Memory B cell (primary cell): ENCODE measurements around the gene C2orf74.

Experiments
- ATAC-seq: fragments of 150-1000 bp; cut with Tn5 transposase; 2 replicates; pipeline ENCODE4 v1.10.0; 2021; ENCODE audit warnings: low read depth, mild to moderate bottlenecking, moderate library complexity
- DNase-seq, 2 donors: peaks; one replicate each; pipeline ENCODE4 v3.0.0; 2022; ENCODE audit warnings: low spot score in 2 of 2
- H3K27ac Mint-ChIP-seq: one replicate; pipeline ENCODE4 v1.8.0; 2022; ENCODE audit warnings: mild to moderate bottlenecking, moderate library complexity, mixed read lengths
- H3K27me3 Mint-ChIP-seq: one replicate; pipeline ENCODE4 v1.8.0; 2022; ENCODE audit warnings: mixed read lengths
- H3K36me3 Mint-ChIP-seq: one replicate; pipeline ENCODE4 v1.8.0; 2022; ENCODE audit warnings: mild to moderate bottlenecking, mixed read lengths
- H3K4me1 Mint-ChIP-seq: one replicate; pipeline ENCODE4 v1.8.0; 2022; ENCODE audit warnings: mixed read lengths
- H3K4me3 Mint-ChIP-seq: one replicate; pipeline ENCODE4 v1.8.0; 2022; ENCODE audit warnings: mild to moderate bottlenecking, moderate library complexity, mixed read lengths
- H3K9me3 Mint-ChIP-seq: one replicate; pipeline ENCODE4 v1.8.0; 2022; ENCODE audit warnings: mixed read lengths

The C2orf74 gene

DNA sequence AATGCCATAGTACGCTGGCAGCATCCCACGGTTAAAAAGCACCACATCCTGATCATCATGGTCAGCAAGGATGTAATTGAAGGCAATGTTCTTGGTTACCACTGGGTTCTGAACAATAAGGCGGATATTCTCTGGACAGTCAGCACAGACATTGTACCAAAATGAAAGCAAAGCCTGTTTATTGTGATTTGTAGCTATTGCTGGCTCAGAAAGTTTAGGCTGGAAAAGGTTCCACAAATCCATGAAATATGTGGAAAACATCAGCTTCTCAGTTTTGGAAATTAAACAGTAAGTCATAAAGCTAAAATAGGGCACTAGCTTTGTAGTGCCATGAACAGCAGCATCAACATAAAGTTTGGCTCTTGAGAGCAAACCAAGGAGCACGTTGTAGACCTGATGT lies 52.2 kb downstream of the C2orf74 start:
- no peaks in the 10 kb centered on the region for H3K27me3 Mint-ChIP-seq

More for the DNA sequence above, 52.2 kb downstream of the C2orf74 start:
- no peak for ATAC-seq
- peaks cover 11% of the 10 kb centered on the region for H3K36me3 Mint-ChIP-seq
- no peak for DNase-seq
- no peak overlapping the region for H3K4me3 Mint-ChIP-seq
- H3K27ac Mint-ChIP-seq = no peak overlapping the region
- H3K4me1 Mint-ChIP-seq = no peaks in the 10 kb centered on the region
- no peaks in the 10 kb centered on the region for H3K9me3 Mint-ChIP-seq
